DMS79 (cell line): ENCODE measurements around the gene CTSH.

Source experiments
- DNase-seq: peaks from one replicate; lab custom pipeline; 2025; lab: John Stamatoyannopoulos, UW

The CTSH gene

DNA sequence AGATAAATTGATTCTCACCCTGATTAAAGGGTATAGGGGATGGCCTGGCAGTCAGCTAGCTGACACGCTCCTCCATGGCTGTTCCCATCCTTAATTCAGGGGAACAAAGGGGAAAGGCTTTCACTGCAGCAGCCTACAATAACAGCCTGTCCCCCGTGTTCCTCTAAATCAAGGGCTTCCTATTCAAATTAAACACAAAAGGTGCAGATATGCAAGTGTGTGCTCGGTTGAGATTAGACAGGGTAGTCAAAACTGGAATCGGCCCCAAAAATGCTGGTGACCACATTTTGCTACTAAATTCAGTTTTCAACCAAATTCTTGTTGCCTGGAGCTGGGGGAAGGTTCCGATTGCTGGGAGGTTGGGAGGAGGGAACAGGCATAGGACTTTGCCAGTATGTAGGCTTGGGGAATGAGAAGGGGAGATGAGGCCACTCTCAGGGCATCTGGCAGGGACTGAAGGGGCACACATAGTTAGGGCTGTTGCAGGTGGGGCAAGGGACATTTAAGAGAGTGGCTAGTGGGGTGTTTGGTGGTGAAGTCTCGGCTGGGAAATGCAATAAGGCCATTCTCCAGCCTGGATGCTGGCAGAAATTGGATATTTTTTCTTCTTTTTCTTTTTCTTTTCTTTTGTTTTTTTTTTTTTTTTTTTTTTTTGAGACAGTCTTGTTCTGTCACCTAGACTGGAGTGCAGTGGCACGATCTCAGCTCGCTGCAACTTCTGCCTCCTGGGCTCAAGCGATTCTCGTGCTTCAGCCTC is 32.9 kb upstream of the CTSH start:
- DNase-seq: no peak

DNA sequence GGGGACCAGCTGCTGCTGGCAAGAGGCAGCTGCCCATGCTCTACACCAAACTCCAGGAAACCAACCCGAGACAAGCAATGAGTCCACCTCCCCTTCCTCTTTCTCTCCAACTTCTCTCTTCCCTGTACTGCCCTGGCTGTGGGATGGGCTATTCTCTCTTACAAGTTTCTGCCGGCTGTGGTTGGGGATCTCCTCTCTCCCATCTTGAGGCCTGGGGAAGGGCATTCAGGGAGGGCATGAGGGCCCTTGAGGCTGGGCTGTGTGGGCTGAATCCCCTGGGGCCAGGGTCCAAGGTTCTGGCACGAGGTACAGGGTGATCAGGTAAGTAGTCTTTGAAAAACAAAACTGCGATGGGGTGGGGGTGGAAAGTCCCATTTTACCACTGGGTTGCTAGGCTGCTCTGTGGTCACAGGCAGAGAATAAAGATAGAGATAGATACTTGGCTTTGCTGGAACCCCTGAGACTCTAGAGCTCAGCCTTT is 32.3 kb upstream of the CTSH start:
- no peak for DNase-seq

DNA sequence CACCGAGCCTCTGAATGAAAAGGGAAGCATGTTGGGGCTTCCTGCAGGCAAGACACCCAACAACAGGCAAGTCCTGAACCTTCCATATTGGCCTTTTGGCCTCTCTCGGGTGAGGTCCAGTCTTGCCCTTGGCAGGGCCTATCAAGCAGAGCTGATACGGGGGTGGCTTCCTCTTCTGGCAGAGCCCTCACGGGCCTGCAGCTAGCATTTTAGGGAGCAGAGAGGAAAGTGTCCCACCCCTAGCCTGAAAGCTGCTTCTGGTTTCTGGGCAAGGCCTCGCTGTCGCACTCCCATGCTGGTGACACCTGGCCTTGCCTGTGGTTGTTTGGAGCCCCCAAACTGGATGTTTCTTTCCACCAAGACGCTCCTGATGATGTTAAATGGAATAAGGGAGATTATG is 31.8 kb upstream of the CTSH start:
- DNase-seq: no peak

DNA sequence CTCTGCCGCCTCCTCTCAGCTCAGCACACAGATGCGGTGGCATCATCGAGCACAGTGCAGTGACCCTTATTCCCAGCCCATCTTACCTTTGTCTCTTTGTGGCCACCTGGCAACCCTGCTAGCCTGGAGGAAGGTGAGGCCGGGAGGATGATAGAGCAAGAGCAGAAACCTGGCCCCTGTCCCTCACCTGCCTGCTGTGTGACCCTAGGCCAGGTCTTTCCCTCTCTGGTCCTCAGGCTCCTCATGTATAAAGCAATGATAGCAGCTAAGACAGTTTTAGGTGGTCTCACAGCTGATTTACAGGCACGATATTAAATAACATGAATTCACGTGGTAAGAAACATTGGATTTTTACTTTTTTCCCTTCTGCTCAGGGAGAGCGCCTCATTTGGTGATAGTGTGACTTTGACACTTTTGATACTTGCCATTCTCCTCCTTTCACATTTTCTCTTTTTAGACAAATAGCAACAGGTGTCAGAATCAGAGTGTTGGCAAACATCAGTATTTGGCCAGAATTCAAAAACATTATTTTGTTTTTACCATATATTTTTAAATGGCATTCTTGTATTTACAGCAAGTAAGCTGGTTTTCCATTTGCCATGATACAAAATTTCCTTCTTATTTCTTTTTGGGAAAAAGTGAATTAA is 29.5 kb upstream of the CTSH start:
- no peak for DNase-seq

DNA sequence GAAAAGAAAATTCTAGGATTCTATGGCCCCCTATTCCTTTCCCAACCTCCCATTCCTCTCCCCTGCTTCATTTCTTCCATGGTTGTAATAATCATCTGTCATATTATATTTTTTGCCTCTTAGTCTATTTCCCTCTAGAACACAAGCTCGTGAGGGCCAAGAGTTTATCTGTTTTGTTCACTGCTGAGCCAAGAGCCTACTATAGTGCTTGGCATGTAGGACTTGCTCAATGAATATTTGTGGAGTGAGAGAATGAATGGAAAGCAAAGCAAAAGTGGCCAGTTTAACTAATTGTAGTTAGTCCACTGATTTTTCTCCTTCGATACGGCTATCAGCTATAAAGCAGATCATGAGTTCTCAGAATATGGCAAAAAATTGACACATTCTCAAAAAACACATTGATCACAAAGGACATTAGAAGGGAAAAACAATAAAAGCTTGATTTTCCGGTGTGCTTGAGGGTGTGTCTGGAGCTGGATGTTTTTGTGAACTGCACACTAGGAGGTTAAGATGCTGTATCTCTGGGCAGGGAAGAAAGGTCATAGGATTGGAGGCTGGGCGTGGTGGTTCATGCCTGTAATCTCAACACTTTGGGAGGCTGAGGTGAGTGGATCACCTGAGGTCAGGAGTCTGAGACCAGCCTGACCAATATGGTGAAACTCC is 25.0 kb upstream of the CTSH start:
- DNase-seq: no peak

DNA sequence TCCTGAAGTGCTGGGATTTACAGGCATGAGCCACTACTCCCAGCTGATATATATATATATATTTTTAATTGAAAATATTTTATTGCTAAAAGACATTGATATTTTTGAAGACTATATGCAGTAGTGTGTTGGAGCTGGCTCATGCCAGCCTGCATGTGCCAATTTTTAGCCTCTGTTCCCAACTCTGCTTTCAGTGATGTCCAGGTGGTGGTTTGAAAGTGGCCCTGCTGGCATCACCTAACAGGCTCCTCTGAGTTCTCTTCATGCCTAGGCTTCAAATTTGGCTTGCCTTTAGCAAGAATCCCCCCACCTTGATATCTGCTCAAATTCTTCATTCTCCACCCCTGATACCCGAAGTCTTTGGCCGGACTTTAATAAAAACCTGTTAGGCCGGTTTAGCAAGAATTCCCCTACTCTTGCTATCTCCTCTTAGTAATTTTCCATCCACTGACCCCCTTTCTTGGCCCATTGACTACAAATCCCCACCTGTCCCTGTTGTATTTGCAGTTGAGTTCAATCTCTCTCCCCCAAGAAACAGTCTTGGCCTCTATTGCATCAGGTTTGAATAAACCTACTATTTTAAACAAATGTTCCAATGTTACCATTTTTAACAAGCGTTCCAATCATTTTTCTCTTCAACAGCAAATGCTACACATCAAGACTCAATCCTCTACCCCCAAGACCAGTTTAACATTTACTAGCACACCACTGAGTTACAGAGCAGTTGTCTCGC is 23.9 kb upstream of the CTSH start:
- DNase-seq: no peak

DNA sequence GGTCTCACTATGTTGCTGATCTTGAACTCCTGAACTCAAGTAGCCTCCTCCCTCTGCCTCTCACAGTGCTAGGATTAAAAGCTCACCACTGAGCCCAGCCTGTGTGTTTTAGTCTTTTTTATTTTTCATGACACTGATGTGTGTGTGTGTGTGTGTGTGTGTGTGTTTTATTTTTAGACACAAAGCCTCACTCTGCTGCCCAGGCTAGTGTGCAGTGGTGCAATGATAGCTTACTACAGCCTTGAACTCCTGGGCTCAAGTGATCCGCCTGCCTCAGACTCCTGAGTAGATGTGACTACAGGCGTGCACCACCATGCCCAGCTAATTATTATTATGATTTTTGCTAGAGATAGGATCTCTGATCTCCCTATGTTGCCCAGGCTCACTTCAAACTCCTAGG is 23.3 kb upstream of the CTSH start:
- DNase-seq: no peak

DNA sequence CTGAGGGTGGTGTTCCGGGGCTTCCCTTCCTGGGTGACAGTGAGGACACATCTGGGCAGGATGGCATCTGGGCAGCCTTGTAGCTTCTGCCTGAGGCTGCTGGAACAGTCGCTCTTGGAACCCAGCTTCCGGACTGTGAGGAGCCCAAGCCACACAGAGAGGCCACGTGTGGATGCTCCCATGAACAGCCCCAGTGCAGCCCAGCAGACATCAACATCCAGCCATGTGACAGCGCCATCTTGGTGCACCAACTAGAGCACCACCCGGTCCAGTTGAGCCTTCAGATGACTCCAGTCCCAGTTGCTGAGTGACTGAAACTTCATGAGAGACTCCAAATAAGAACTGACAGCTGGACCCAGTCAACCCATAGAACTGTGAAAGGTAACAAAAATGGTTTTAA is 15.5 kb upstream of the CTSH start:
- DNase-seq: no peak

DNA sequence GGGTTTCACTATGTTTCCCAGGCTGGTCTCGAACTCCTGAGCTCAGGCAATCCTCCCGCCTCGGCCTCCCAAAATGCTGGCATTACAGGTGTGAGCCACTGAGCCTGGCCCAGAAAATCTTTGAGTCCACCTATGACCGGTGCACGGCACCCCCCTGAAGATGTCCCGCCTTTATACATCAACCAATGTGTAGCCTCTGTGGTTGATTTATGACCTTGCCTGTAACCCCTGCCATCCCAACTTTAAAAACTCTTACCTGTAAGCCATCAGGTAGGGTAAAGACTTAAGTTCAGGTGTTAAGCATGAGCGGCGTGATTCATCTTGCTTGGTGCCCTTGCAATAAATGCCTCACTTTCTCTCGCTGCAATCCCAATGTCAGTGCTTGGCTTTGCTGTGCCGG is 14.5 kb upstream of the CTSH start:
- DNase-seq: no peak

DNA sequence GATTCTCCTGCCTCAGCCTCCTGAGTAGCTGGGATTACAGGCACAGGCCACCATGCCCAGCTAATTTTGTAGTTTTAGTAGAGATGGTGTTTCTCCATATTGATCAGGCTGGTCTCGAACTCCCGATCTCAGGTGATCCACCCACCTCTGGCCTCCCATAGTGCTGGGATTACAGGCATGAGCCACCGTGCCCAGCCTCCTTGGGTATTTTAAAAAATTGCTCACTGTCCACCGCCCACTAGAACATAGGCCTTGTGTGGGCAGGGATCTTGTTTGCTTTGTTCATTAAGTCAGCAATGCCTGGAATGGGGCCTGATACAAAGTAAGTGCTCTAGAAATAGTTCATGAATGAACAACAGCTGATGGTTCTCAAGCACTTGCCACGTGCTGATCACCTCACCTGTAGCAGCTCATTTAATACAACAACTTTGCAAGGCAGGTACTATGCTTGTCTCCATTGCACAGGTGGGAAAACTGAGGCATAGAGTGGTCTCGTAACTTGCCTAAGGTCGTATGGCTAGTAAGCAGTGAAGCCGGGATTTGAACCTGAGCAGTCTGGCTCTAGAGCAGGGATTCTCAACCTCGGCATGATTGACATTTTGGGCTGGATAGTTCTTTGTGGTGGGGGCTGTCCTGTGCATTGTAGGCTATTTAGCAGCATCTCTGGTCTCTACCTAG is 12.7 kb upstream of the CTSH start:
- no peak for DNase-seq

DNA sequence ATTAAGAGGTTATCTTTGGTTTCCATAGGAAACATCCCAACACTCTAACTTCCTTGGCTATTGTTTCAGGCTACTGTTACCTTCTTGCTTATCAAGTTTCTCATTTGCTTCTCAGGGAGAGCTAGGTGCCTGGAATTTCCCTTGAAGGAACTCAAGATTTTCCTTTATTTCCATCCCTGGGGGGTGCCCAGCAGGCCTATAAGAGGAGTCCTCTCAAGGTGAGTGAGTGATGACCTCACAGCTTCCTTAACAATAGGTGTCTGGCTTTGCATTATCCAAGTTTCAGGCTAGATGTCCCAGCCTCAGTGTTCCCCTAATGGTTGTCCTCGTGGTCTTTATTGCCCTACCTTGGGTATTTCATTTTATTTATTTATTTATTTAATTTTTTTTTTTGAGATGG is 12.1 kb upstream of the CTSH start:
- no peak for DNase-seq

DNA sequence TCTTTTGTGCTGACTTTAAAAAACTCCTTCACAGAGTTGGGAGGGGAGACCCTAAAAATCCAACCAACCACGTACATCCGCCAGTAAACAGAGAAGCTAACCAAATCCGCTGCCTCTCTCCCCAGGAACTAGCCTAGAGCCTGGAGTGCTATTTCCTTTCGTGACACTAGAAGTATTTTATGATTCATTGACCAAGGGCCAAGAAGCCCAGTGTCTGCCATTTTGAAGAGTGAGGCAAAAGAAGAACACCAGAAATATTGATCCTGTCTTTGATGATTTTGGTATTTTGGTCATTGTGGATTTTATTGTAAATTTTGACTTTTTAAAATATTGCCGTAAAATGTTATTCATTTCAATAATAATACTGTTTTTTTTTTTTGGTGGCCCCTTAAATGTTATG is 10.5 kb upstream of the CTSH start:
- DNase-seq: no peak

DNA sequence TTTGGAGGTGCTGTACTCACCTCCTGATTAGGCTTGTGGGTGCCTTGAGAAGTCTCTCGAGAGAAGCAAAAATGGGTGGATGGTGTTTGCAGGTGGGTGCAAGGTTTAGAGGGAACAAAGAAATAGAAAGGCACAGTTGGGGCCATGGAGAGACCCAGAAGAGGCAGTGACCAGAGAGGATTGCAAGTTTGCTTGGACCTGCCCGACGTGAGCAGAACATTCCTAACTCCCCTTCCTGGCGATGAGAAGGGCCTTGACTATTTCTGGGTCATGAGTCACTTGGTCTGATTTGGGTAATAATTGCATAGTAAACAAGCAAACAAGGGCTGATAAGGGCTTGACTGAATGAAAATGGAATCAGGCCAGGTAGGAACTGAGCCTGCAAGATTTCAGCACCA is 7.0 kb upstream of the CTSH start:
- no peak for DNase-seq

DNA sequence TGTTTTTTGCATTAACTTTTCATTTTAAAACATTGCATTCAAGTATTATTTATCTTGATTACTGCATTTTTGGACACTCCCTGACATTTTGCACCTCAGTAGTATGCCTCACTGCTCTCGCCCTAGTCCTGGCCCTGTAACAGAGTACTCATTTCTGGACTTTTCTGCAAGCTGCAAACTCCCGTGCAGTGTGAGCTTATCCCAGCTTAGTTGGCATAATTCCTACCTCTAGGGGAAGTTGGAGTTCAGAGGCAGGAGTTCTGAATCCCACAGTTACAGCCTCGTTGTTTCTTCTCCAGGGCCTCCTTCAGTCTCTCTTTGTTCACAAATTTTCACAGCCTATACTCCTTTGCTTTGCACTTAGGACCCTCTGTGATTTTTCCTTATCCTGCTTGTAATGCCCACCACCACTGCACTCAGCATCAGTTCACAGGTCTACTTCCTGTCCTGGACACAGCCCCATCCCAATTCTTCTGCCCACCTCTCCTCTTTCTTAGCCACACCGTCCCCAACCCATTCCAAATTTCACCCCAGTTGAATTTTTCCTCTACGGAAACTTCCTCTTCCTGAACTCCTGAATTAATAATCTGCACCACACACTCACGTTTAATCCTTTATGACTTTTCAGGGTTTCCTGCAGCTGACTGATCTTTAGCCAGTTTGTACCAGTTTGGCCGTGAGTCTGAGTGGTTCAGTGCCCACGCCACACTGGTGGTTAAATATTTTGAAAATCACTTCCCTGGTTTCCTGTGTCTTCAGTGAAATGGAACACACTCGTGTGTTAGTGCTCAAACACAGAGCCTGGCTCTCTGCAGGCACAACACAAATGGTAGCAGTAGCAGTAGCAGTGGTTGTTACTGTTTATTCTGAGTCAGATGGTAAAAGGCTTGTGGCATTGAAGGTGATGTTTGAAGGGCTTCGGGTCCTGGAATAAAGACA is 6.3 kb upstream of the CTSH start:
- no peak for DNase-seq

DNA sequence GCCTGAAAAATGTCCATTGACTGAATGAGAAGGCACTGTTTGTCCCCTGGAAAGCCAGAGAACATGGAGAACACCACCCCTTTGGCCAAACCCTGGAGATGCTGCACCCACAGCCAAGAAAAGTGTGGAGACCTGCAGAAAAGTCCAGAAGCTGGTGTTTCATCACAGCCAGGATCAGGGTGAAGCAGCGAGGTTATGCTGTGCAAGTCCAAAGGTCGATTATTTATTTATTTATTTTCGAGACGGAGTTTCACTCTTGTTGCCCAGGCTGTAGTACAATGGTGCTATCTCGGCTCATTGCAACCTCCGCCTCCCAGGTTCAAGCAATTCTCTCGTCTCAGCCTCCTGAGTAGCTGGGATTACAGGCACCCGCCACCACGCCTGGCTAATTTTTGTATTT is 5.5 kb upstream of the CTSH start:
- no peak for DNase-seq

DNA sequence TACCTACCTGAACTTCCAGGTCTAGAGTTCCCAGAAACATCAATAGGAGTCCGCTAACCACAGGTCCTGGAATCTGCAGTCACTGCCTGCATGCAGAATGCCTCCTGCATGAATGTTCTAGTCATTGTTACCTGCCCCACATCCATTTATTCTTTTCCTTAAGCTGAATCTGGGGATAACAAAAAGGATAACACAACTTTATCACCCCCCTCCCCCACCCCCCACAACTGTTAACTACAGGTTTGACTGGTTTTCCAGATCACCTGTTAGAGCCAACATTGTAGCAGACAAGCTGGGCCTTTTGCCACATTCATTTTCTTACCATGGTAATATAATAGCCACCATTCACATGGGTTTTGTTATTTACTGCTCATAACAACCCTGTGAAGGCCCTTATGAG is 4.6 kb upstream of the CTSH start:
- DNase-seq: no peak

DNA sequence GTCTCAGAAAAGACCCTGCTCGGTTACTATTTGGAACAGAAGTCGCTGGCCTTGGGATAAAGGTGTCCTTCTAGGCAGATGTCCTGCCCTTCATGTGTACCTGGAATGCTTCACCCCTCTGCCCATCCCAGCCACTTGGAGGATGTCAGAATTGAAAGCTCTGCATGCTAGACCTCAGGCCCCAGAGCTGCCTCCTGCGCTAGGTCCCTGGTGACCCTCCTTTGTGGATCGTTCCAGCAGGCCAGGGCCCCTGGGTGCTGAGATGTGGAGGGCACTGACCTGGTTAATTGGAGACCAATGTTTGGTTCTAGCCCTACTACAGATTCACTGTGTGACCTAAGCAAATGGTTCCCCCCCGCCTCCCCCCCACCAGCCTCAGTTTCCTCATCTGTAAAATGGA is 2.7 kb upstream of the CTSH start:
- no peak for DNase-seq

DNA sequence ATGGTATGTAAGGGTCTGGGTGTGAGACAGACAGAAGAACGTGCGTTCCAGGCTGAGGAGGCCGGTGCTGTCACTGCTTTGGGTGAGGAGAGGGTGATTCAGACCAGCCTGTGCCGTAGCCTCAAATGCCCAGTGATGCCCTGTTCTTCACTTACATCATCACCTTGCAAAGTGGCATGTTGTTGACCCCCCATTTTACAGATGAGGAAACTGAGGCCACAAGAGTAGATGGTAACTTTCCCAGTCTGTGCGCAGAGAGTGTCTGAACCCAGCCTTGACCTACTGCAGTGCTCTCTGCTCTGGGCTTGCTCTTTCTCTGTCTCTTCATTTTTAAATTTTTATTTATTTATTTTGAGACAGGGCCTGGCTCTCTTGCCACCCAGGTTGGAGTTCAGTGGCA is 1.6 kb upstream of the CTSH start:
- no peak for DNase-seq

DNA sequence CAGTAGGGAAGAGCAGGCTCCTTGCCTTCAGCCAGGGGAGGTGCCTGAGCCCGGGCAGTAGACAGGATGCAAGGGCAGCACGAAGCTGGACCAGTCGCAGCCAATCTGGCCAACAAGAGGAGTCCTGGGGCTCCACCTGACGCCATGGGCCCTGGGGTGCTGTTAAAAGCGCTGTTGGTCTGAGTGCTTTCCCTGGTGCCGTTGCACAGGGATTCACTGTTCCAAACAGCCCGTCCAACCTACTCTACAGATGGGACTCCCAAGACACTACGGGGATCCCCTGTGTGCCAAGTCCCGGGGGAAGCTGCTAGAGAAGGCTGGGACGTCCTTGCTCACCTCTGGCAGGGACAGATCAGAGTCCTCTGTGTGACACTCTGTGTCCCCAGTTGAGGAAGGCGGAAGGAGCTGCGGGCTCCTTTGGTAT is 632 bp downstream of the CTSH start:
- DNase-seq: no peak

DNA sequence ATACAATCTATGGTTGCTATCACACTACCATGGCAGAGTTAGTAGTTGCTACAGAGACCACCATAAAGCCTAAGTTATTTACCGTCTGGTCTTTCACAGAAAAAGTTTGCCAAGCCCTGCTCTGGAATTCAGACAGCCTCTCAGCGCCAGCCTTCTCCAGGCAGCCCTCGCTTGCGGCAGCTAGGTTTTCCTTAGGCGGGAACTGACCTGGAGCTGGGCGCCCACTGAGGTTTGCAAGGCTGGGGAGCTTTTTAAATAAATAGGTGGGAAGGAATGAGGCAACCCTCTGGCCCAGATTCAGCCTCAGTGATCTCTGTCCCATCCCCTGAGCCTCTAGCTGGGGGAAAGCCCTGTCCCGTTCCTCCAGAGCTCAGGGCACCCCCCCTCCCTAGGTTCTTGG is 1.2 kb downstream of the CTSH start:
- DNase-seq: no peak

DNA sequence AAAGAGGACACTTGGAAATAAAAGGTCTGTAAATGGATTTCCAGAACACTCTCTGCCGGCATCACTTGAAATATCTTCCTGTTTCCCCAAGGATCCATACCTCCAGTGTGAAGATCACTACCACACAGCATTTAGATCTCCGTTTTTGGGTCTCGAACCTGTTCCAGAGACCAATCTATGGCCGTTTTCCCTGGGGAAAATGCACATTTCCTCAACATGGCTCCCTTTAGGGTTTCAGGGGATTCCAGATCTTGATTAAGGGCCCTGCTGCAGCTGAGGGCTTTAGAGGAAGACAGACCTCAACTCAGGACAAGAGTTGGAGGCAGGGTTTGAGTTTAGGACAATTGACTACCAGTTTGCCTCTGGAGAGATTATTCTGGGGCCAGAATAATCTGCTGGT is 2.1 kb downstream of the CTSH start:
- no peak for DNase-seq
